Endodermal cell (in vitro differentiated cells): ENCODE measurements around the gene NBL1. TPM values are rescaled to one million over a fixed set of nuclear protein-coding genes. Genes with fewer than 3 reads are reported as not detected.

Source experiments
- DNase-seq: peaks from one replicate; pipeline ENCODE4 v3.0.0-alpha.2; 2017
- H3K27ac ChIP-seq: 2 replicates; pipeline ENCODE4 v1.5.1; 2013; ENCODE audit warnings: mild to moderate bottlenecking, low read depth, low read length, moderate library complexity
- H3K27me3 ChIP-seq: 2 replicates; pipeline ENCODE4 v1.6.1; 2013; ENCODE audit warnings: mild to moderate bottlenecking, low read length, moderate library complexity; ENCODE audit not compliant: insufficient read depth, control insufficient read depth, poor library complexity, severe bottlenecking
- H3K36me3 ChIP-seq: 2 replicates; pipeline ENCODE4 v1.7.0; 2013; ENCODE audit warnings: mild to moderate bottlenecking, low read length, moderate library complexity; ENCODE audit not compliant: control insufficient read depth, insufficient read depth
- H3K4me1 ChIP-seq: one replicate; pipeline ENCODE4 v1.7.0; 2013; ENCODE audit warnings: low read length; ENCODE audit not compliant: control insufficient read depth, insufficient read depth
- H3K4me3 ChIP-seq: 2 replicates; pipeline ENCODE4 v1.5.1; 2013; ENCODE audit warnings: mild to moderate bottlenecking, low read length, moderate library complexity
- H3K9ac ChIP-seq: 2 replicates; pipeline ENCODE4 v1.6.1; 2013; ENCODE audit warnings: mild to moderate bottlenecking, low read length, moderate library complexity; ENCODE audit not compliant: poor library complexity, severe bottlenecking; ENCODE audit errors: extremely low read depth
- H3K9me3 ChIP-seq: 2 replicates; pipeline ENCODE4 v1.6.1; 2013; ENCODE audit warnings: mild to moderate bottlenecking, low read length, moderate library complexity; ENCODE audit not compliant: control insufficient read depth
- H3K27ac Mint-ChIP-seq: 2 replicates; pipeline ENCODE4 v1.8.0; 2020; ENCODE audit warnings: mixed read lengths
- H3K27me3 Mint-ChIP-seq: 2 replicates; pipeline ENCODE4 v1.8.0; 2021; ENCODE audit warnings: mild to moderate bottlenecking, mixed read lengths; ENCODE audit not compliant: insufficient read depth
- H3K36me3 Mint-ChIP-seq: 2 replicates; pipeline ENCODE4 v1.8.0; 2020; ENCODE audit warnings: low read depth, mixed read lengths
- H3K4me1 Mint-ChIP-seq: 2 replicates; pipeline ENCODE4 v1.8.0; 2020; ENCODE audit warnings: mixed read lengths
- H3K4me3 Mint-ChIP-seq: 2 replicates; pipeline ENCODE4 v1.8.0; 2020; ENCODE audit warnings: mild to moderate bottlenecking, moderate library complexity, mixed read lengths
- H3K9me3 Mint-ChIP-seq: 2 replicates; pipeline ENCODE4 v1.8.0; 2020; ENCODE audit warnings: mild to moderate bottlenecking, mixed read lengths
- WGBS, 2 experiments: methylation state at CpG; one replicate each; pipeline versions ENCODE4 v1.1.5 to v1.1.7; 2013; ENCODE audit warnings: missing lambda C conversion rate in 2 of 2, mixed read lengths in 1 of 2; ENCODE audit not compliant: insufficient coverage in 1 of 2, insufficient read length in 1 of 2; 5-methylcytosine and 5-hydroxymethylcytosine counted together
- total RNA-seq, 2 donors: library from RNA; stranded (reverse); fragmentation: NEBNext Ultra II Directional in 1 of 2; extraction: Animal tissue kit (Norgen Biotek cat#: 25700) in 1 of 2; gene quantifications; 2 replicates in 1 of 2; 3 replicates in 1 of 2; pipeline ENCODE4 v1.2.1, GENCODE V29; 2021
- TF ChIP-seq, protein P1 (sequence below): fragments of 200-600 bp; sonication (generic); conservative IDR thresholded peaks from 2 replicates; pipeline ENCODE4 v1.5.0; 2021; ENCODE audit warnings: antibody characterized with exemption, mild to moderate bottlenecking

NBL1 gene
- total RNA-seq, 2 donors from 2014 or later, result 13.7 to 32.4 TPM

DNA sequence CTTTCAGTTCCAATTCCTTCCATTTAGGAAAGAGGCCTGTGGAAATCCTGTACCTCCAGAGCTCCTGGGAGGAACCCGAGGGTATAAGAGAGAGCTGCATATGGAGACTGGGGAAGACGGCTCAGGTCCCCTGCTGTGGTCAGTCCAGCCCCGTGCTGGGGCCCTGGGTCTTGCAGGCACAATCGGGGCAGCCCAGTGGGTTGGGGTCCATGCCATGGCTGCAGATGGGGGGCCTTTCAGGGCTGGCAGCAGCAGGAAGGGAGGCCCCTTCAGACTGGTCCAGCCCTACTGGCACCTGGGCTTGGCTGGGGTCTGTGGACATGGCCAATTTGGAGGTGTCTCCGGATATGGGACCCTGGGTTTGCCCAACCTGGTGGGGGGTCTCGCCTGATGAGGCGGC is 38.8 kb downstream of the NBL1 start:
- Mint-ChIP-seq H3K27me3 (peaks cover 3% of the 10 kb centered on the region), H3K36me3 (no peaks in the 10 kb centered on the region), H3K27ac (no peak overlapping the region), H3K4me1 (no peaks in the 10 kb centered on the region), H3K4me3 (no peak overlapping the region), H3K9me3 (no peaks in the 10 kb centered on the region)
- no peak overlapping the region for H3K9ac ChIP-seq
- no peaks in the 10 kb centered on the region for H3K27me3 ChIP-seq
- H3K9me3 ChIP-seq, result no peaks in the 10 kb centered on the region
- H3K4me1 ChIP-seq, result no peaks in the 10 kb centered on the region
- no peaks in the 10 kb centered on the region for H3K36me3 ChIP-seq
- H3K27ac ChIP-seq, result no peak overlapping the region
- no peak overlapping the region for H3K4me3 ChIP-seq
- TF ChIP-seq, protein P1, sequence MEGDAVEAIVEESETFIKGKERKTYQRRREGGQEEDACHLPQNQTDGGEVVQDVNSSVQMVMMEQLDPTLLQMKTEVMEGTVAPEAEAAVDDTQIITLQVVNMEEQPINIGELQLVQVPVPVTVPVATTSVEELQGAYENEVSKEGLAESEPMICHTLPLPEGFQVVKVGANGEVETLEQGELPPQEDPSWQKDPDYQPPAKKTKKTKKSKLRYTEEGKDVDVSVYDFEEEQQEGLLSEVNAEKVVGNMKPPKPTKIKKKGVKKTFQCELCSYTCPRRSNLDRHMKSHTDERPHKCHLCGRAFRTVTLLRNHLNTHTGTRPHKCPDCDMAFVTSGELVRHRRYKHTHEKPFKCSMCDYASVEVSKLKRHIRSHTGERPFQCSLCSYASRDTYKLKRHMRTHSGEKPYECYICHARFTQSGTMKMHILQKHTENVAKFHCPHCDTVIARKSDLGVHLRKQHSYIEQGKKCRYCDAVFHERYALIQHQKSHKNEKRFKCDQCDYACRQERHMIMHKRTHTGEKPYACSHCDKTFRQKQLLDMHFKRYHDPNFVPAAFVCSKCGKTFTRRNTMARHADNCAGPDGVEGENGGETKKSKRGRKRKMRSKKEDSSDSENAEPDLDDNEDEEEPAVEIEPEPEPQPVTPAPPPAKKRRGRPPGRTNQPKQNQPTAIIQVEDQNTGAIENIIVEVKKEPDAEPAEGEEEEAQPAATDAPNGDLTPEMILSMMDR, result no peak
- 74% methylated on average over 7 of the region's 7 CpGs; no CpG with 5 or more reads in 1 of the 2 experiments for WGBS, 2 experiments
- no peak for DNase-seq

DNA sequence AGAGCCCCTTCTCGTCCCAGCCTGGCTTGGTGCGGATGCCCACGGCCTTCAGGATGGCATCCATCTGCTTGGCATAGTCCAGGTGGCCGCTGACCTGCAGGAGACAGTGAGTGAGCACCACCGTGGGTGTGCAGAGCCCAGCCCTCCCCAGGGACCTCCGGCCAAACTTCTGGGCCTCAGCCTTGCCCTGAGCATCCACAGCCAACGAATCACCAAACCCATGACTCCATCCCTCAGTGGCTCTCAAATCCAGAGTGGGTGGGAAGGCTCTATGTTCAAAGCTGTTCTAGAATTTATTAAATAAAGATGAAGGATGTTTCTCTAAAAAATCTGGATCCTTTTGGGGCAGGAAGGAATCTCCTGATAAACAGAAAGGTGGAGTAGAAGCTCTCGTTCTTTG is 39.2 kb downstream of the NBL1 start:
- Histone ChIP-seq H3K36me3 (no peaks in the 10 kb centered on the region), H3K27me3 (no peaks in the 10 kb centered on the region), H3K4me3 (no peak overlapping the region), H3K4me1 (no peaks in the 10 kb centered on the region), H3K27ac (no peak overlapping the region), H3K9me3 (no peaks in the 10 kb centered on the region), H3K9ac (no peak overlapping the region)
- Mint-ChIP-seq H3K4me3 (no peak overlapping the region), H3K4me1 (no peaks in the 10 kb centered on the region), H3K36me3 (no peaks in the 10 kb centered on the region), H3K27ac (no peak overlapping the region), H3K9me3 (no peaks in the 10 kb centered on the region), H3K27me3 (no peaks in the 10 kb centered on the region)
- TF ChIP-seq, protein P1, result no peak
- WGBS, 2 experiments, result 79 to 90% methylated on average over 2 to 8 of the region's 8 CpGs
- no peak for DNase-seq

DNA sequence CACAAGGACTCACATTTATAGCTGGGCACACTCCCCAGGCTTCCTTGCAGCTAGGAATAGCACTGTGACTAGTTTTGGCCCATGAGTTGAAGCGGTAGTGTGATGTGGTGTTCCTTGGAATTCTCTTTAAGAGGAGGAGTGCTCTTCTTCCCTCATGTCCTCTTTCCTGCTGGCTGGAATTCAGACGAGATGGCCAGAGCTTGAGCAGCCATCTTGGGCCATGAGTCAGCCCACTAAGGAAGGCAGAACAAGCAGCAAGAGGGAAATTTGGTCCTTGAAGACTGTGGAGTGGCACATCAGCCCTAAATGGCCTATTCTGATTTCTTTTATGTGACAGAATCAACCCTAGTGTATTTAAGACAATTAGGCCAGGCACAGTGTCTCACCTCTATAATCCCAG is 40.6 kb downstream of the NBL1 start:
- H3K9me3 Mint-ChIP-seq, result no peaks in the 10 kb centered on the region
- H3K9me3 ChIP-seq, result peaks cover 5% of the 10 kb centered on the region
- WGBS, 2 experiments, result 83 to 91% methylated on average over 1 to 2 of the region's 2 CpGs
- no peaks in the 10 kb centered on the region for H3K4me1 Mint-ChIP-seq
- no peaks in the 10 kb centered on the region for H3K27me3 ChIP-seq
- no peak for DNase-seq
- no peak overlapping the region for H3K4me3 ChIP-seq
- H3K27ac ChIP-seq, result no peak overlapping the region
- no peak overlapping the region for H3K27ac Mint-ChIP-seq
- H3K27me3 Mint-ChIP-seq, result no peaks in the 10 kb centered on the region
- TF ChIP-seq, protein P1, result no peak
- no peaks in the 10 kb centered on the region for H3K4me1 ChIP-seq
- no peaks in the 10 kb centered on the region for H3K36me3 Mint-ChIP-seq
- H3K9ac ChIP-seq, result no peak overlapping the region
- no peaks in the 10 kb centered on the region for H3K36me3 ChIP-seq
- no peak overlapping the region for H3K4me3 Mint-ChIP-seq
